Astrocyte of the spinal cord (primary cell): ENCODE measurements around the gene EHHADH.
A peak's percentile ranks its signal among the peaks of the same experiment; 100 is the strongest.

Experiments used
- DNase-seq: peaks from one replicate; pipeline ENCODE4 v3.0.0; 2011; ENCODE audit warnings: low read depth, low spot score
- H3K4me3 ChIP-seq: 2 replicates; pipeline ENCODE4 v1.5.1; 2011; ENCODE audit warnings: low read depth, mild to moderate bottlenecking, low read length, moderate library complexity
- CTCF ChIP-seq: IDR thresholded peaks from 2 replicates; pipeline ENCODE4 v1.5.1; 2012; ENCODE audit warnings: low read depth, mild to moderate bottlenecking, low read length, inconsistent platforms
- in situ Hi-C: cut with HindIII; loops from 2 replicates; pipeline ENCODE4 v1.10.0; 2017; ENCODE audit warnings: low sequenced_read_pairs

The EHHADH gene

GRCh38 chr3:185187391-185187790 is 66.5 kb downstream of the EHHADH start:
- in situ Hi-C loops, result no loop called here
- no peak for DNase-seq
- no peak overlapping the region for H3K4me3 ChIP-seq
- TF ChIP-seq CTCF, result no peak

- peak; percentile 47 for DNase-seq
- no peak overlapping the region for H3K4me3 ChIP-seq
- in situ Hi-C loops, result no loop called here
- TF ChIP-seq CTCF, result peak; percentile 65
Observed at GRCh38 chr3:185176750-185177359, 77.0 kb downstream of the EHHADH start.

GRCh38 chr3:185175370-185175987 is 78.4 kb downstream of the EHHADH start:
- DNase-seq, result peak; percentile 14
- H3K4me3 ChIP-seq, result no peak overlapping the region
- in situ Hi-C loops, result no loop called here
- no peak for TF ChIP-seq CTCF

GRCh38 chr3:185172086-185173049 is 81.5 kb downstream of the EHHADH start:
- in situ Hi-C loops, result no loop called here
- H3K4me3 ChIP-seq, result no peak overlapping the region
- TF ChIP-seq CTCF, result no peak
- no peak for DNase-seq

GRCh38 chr3:185164428-185165217 is 89.2 kb downstream of the EHHADH start:
- no peak for TF ChIP-seq CTCF
- DNase-seq, result no peak
- no peak overlapping the region for H3K4me3 ChIP-seq
- in situ Hi-C loops, result no loop called here

GRCh38 chr3:185162634-185163033 is 91.2 kb downstream of the EHHADH start:
- H3K4me3 ChIP-seq, result no peak overlapping the region
- in situ Hi-C loops, result no loop called here
- no peak for TF ChIP-seq CTCF
- no peak for DNase-seq
